ENCODE results near the gene ZBTB7C.

DNA sequence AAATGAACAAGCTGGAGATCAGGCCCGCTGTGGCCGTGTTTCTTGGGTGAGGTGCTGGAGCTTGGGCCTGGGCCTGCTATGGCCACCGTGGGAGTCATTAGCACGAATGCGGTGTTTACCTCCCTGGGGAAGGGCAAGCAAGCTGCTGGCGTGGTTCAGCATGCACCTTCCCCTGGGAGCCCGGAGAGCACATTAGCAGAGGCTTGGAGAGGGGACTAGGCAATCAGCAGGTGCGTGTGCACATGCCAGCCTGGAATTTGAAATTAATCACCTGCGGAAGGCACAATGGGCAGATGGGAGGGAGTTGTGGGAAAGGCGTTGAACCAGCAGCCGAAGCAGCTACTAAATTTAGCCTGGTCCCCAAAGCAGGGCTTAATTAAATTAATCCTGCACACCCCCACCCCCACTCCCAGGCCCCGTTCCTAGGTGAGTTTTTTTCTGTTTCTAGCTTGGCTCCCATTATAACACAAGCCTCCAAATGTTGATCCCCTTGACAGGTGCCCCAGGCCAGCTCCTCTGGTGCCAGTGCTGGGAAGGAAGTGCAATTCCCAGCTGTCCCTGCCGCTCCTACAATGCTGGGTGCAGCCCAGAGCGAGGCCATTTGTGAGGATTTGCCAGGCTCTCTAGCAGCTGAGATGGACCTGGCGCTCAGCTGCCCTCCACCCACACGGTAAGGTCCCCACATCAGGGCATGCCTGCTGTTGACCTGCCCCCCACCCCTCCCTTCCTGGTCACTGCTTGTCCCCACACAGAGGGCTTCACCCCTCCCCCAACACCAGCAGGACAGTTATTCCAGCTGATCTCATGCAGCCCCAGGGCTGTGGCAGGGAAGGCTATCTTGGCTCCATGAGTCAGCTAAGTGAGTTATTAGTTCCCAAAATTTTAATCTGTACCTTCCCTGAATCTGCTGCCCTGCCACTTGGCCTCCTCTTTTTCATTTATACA is 115.0 kb downstream of the ZBTB7C start:
- TF ChIP-seq, protein P1, sequence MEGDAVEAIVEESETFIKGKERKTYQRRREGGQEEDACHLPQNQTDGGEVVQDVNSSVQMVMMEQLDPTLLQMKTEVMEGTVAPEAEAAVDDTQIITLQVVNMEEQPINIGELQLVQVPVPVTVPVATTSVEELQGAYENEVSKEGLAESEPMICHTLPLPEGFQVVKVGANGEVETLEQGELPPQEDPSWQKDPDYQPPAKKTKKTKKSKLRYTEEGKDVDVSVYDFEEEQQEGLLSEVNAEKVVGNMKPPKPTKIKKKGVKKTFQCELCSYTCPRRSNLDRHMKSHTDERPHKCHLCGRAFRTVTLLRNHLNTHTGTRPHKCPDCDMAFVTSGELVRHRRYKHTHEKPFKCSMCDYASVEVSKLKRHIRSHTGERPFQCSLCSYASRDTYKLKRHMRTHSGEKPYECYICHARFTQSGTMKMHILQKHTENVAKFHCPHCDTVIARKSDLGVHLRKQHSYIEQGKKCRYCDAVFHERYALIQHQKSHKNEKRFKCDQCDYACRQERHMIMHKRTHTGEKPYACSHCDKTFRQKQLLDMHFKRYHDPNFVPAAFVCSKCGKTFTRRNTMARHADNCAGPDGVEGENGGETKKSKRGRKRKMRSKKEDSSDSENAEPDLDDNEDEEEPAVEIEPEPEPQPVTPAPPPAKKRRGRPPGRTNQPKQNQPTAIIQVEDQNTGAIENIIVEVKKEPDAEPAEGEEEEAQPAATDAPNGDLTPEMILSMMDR (conservative IDR thresholded peaks at IDR 0.05) = no peak
- no peak for TF ChIP-seq ZFX (IDR thresholded peaks at IDR 0.05)
